GM10248 (cell line): ENCODE measurements around the gene CDC42EP4.

ENCODE experiments used
- CTCF ChIA-PET: fragments of 300-600 bp; sonication (Branson Sonifier 250); formaldehyde crosslinking; extraction: SDS; loops from one replicate; lab custom pipeline; 2021; ENCODE audit warnings: antibody characterized with exemption; lab: Yijun Ruan, JAX
- POLR2A ChIA-PET: fragments of 350-650 bp; sonication (Branson Sonifier 250); formaldehyde crosslinking; extraction: SDS; loops from one replicate; lab custom pipeline; 2020; ENCODE audit warnings: antibody characterized with exemption; lab: Yijun Ruan, JAX
- DNase-seq: peaks from one replicate; pipeline ENCODE4 v3.0.0; 2012; ENCODE audit errors: extremely low spot score
- TF ChIP-seq, protein P1 (sequence below): IDR thresholded peaks from 2 replicates; pipeline ENCODE4 v1.5.1; 2012; ENCODE audit warnings: mild to moderate bottlenecking, low read depth; ENCODE audit errors: extremely low read depth, missing control alignments, control extremely low read depth

Gene CDC42EP4

GRCh38 chr17:73311781-73312641 lies at the start of gene CDC42EP4:
CDC42EP4 (minus strand) TSS chr17:73312001; CDS start chr17:73286500, 25,501 bp downstream.
- ChIA-PET CTCF (interaction anchor here (1.1 to 3.9 kb wide), 9 partner anchors 11 to 58 kb away, joined by 3 to 13 read pairs (median 5); no protein-coding TSS in a partner anchor), POLR2A (interaction anchor here (0.6 kb wide), 1 partner anchor 54 kb away, joined by 3 read pairs; no protein-coding TSS in a partner anchor)
- peak; percentile 92 for DNase-seq
- TF ChIP-seq, protein P1, sequence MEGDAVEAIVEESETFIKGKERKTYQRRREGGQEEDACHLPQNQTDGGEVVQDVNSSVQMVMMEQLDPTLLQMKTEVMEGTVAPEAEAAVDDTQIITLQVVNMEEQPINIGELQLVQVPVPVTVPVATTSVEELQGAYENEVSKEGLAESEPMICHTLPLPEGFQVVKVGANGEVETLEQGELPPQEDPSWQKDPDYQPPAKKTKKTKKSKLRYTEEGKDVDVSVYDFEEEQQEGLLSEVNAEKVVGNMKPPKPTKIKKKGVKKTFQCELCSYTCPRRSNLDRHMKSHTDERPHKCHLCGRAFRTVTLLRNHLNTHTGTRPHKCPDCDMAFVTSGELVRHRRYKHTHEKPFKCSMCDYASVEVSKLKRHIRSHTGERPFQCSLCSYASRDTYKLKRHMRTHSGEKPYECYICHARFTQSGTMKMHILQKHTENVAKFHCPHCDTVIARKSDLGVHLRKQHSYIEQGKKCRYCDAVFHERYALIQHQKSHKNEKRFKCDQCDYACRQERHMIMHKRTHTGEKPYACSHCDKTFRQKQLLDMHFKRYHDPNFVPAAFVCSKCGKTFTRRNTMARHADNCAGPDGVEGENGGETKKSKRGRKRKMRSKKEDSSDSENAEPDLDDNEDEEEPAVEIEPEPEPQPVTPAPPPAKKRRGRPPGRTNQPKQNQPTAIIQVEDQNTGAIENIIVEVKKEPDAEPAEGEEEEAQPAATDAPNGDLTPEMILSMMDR: no peak

DNA sequence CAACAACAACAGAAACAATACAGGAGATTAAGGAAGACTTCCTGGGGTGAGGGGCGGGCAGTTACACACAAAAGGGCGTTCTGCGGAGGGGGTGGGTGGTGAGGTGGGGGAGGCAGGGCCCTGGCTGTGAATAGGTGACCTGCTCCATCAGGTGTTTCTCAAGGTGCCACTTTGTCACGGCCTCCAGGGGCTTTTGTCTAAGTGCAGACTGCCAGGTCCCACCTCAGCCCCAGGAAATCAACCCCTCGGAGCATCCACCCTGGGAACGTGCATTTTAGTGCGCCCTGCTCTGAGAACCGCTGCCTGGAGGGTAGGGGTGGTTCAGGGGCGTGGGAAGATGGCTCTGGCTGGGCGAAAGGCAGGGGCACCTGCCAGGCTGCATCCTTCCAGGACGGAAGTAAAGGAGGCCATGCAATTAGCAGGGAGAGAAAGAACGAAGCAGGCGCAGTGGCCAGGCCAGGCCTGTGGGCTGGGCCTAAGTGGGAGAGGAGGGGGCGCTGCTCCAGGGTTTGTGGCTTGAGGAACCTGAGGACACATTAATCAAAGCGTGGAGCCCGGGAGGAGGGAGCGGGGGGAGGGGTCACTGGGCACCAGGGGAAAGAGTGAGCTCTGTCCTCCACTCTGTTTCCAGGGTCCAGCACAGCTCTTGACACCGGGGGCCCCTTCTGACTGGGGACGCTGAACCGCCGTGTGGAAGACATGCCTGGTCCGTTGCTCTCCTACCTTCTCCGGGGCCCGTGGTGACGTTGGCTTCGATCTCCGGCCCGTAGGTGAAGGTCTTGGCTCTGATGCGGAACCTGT lies 49.4 kb upstream of the CDC42EP4 start:
- TF ChIP-seq, protein P1: no peak
- ChIA-PET POLR2A (no interaction called here), CTCF (interaction anchor here (1.8 kb wide), 1 partner anchor 106 kb away, joined by 5 read pairs; no protein-coding TSS in a partner anchor)
- DNase-seq: no peak

GRCh38 chr17:73359987-73360410 lies 48.2 kb upstream of the CDC42EP4 start:
- POLR2A ChIA-PET: no interaction called here
- CTCF ChIA-PET: interaction anchor here (1.0 to 1.8 kb wide), 3 partner anchors 10 to 635 kb away, joined by 3 to 5 read pairs (median 5); no protein-coding TSS in a partner anchor
- TF ChIP-seq, protein P1: no peak
- no peak for DNase-seq

- ChIA-PET CTCF (interaction anchor here (1.0 to 1.8 kb wide), 3 partner anchors 11 to 634 kb away, joined by 3 to 5 read pairs (median 5); no protein-coding TSS in a partner anchor), POLR2A (interaction anchor here (0.6 kb wide), 1 partner anchor 37 kb away, joined by 7 read pairs; no protein-coding TSS in a partner anchor)
- no peak for DNase-seq
- TF ChIP-seq, protein P1: no peak
These were observed 47.6 kb upstream of the CDC42EP4 start for GRCh38 chr17:73359352-73359751.

- no peak for DNase-seq
- POLR2A ChIA-PET: interaction anchor here (0.6 kb wide), 1 partner anchor 36 kb away, joined by 7 read pairs; no protein-coding TSS in a partner anchor
- TF ChIP-seq, protein P1: no peak
- CTCF ChIA-PET: interaction anchor here (1.0 kb wide), 1 partner anchor 11 kb away, joined by 5 read pairs; no protein-coding TSS in a partner anchor
These were observed 46.9 kb upstream of the CDC42EP4 start for GRCh38 chr17:73358668-73359067.

DNA sequence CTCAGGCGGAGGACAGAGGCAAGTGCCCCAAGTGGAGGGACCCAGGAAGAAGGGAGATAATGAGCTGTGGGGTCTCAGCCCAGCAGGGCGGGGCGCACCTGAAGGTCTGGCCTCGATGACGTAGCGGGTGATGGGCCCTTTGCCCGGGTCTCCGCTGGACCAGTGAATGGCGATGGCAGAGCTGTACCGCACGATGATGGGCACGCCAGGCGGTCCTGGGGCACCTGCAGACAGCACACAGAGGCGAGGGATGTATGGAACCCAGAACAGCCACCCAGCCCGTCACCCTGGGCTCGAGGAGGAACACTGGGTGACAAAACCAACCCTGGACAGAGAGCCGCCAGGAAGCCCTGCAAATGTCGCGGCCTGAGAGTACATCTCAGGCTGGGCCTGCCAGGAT lies 46.2 kb upstream of the CDC42EP4 start:
- no peak for DNase-seq
- CTCF ChIA-PET: interaction anchor here (1.3 to 1.6 kb wide), 2 partner anchors 12 to 102 kb away, joined by 3 to 9 read pairs; no protein-coding TSS in a partner anchor
- POLR2A ChIA-PET: no interaction called here
- TF ChIP-seq, protein P1: no peak
